ENCODE results near the gene KIAA1217.
"Not testable (repeated sequence)": the region's sequence is repeated elsewhere in the genome, so short reads cannot be mapped to it uniquely, and the experiment has no call there.

KIAA1217 gene

GRCh38 chr10:24445958-24446357 lies 237.0 kb downstream of the KIAA1217 start:
- not testable (repeated sequence) for DNase-seq

- no peak for DNase-seq
Measured at GRCh38 chr10:24446739-24447138, 237.8 kb downstream of the KIAA1217 start.

GRCh38 chr10:24448351-24448999 lies 239.5 kb downstream of the KIAA1217 start:
- DNase-seq, result no peak

GRCh38 chr10:24449321-24449740 lies 240.4 kb downstream of the KIAA1217 start:
- DNase-seq, result no peak

GRCh38 chr10:24449769-24450310 lies 240.9 kb downstream of the KIAA1217 start:
- DNase-seq, result no peak

- no peak for DNase-seq
Measured at GRCh38 chr10:24451325-24451820, 242.4 kb downstream of the KIAA1217 start.

GRCh38 chr10:24452030-24452429 lies 243.1 kb downstream of the KIAA1217 start:
- DNase-seq, result no peak

- DNase-seq, result no peak
Measured at GRCh38 chr10:24453404-24453830, 244.5 kb downstream of the KIAA1217 start.

GRCh38 chr10:24453973-24454372 lies 245.0 kb downstream of the KIAA1217 start:
- DNase-seq, result no peak

- DNase-seq, result no peak
Measured at GRCh38 chr10:24455447-24455846, 246.5 kb downstream of the KIAA1217 start.

GRCh38 chr10:24456322-24456721 lies 247.4 kb downstream of the KIAA1217 start:
- no peak for DNase-seq

GRCh38 chr10:24457661-24458318 lies 248.9 kb downstream of the KIAA1217 start:
- DNase-seq, result no peak

- no peak for DNase-seq
Measured at GRCh38 chr10:24459836-24460235, 250.9 kb downstream of the KIAA1217 start.

GRCh38 chr10:24462291-24462813 lies 253.4 kb downstream of the KIAA1217 start:
- no peak for DNase-seq

GRCh38 chr10:24462889-24463552 lies 254.1 kb downstream of the KIAA1217 start:
- no peak for DNase-seq

GRCh38 chr10:24463611-24464426 lies 254.9 kb downstream of the KIAA1217 start:
- peak in 1 of 3 donors; percentile 30 for DNase-seq

- no peak for DNase-seq
Measured at GRCh38 chr10:24465124-24465874, 256.4 kb downstream of the KIAA1217 start.

GRCh38 chr10:24465891-24466818 lies 257.2 kb downstream of the KIAA1217 start:
- no peak for DNase-seq

GRCh38 chr10:24467136-24467535 lies 258.2 kb downstream of the KIAA1217 start:
- DNase-seq, result no peak

- DNase-seq, result no peak
Measured at GRCh38 chr10:24467605-24468004, 258.7 kb downstream of the KIAA1217 start.
